Spleen (tissue), 7 donors: ENCODE results near the gene POU2AF2.

Experiments
- POLR2A ChIP-seq, 3 donors: fragments of 450-650 bp; IDR thresholded peaks; one replicate each; pipeline ENCODE4 v1.5.1; 2017; ENCODE audit warnings: antibody characterized with exemption in 3 of 3, mild to moderate bottlenecking in 1 of 3
- POLR2AphosphoS5 ChIP-seq, 3 donors: sonication (generic); formaldehyde crosslinking; IDR thresholded peaks; one replicate each; pipeline ENCODE4 v1.5.1; 2017; ENCODE audit warnings: antibody characterized with exemption in 3 of 3
- TF ChIP-seq, protein P1 (sequence below), 11 experiments: fragments of 200-600 bp in 7 of 11; fragments of 450-650 bp in 4 of 11; sonication (generic) in 4 of 11; IDR thresholded peaks in 8 of 11; conservative IDR thresholded peaks in 3 of 11; 1 replicate in 7 of 11; 2 replicates in 4 of 11; pipeline versions ENCODE4 v1.4.0 to v1.8.0; 2016 to 2021; ENCODE audit warnings: antibody characterized with exemption in 11 of 11, inconsistent platforms in 4 of 11, mild to moderate bottlenecking in 1 of 11
- donor health status: DM: no; HTN: no; CAD: no; lungs with moderate emphysema.
- donor health status: DM: no; HTN: no; CAD: no.
- donor health status: DM: no; HTN: no; CAD: no.

DNA sequence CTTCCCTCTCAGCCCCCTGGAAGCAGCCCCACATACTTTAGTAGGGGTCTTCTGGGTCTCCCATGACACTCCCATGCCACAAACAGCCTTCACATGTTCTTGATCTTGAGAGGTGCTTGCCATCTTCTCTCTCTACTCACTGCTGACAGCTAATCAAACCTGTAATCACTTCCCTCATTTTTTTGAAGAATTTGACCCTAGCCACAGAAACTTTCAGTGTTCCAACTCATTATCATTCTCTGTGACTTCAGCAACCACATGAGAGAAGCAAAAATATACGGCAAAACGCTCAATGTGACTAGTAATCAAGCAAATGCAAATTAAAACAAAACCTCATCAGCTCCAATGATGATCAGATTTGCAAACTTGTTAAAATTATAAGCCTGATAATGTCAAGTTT is 38.3 kb upstream of the POU2AF2 start:
- TF ChIP-seq, protein P1, sequence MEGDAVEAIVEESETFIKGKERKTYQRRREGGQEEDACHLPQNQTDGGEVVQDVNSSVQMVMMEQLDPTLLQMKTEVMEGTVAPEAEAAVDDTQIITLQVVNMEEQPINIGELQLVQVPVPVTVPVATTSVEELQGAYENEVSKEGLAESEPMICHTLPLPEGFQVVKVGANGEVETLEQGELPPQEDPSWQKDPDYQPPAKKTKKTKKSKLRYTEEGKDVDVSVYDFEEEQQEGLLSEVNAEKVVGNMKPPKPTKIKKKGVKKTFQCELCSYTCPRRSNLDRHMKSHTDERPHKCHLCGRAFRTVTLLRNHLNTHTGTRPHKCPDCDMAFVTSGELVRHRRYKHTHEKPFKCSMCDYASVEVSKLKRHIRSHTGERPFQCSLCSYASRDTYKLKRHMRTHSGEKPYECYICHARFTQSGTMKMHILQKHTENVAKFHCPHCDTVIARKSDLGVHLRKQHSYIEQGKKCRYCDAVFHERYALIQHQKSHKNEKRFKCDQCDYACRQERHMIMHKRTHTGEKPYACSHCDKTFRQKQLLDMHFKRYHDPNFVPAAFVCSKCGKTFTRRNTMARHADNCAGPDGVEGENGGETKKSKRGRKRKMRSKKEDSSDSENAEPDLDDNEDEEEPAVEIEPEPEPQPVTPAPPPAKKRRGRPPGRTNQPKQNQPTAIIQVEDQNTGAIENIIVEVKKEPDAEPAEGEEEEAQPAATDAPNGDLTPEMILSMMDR (IDR thresholded peaks at IDR 0.05 in 8 of 11, conservative IDR thresholded peaks at IDR 0.05 in 3 of 11), result no peak
- TF ChIP-seq POLR2A (IDR thresholded peaks at IDR 0.05), result no peak
- no peak for TF ChIP-seq POLR2AphosphoS5 (IDR thresholded peaks at IDR 0.05)
